Measurements from ENCODE around the gene RGS3. TPM values are rescaled to one million over a fixed set of nuclear protein-coding genes. Genes with fewer than 3 reads are reported as not detected.

Gene RGS3
- polyA plus RNA-seq, 1 of the 3 experiments (the other 2 are of a cell fraction): 50.6 TPM

DNA sequence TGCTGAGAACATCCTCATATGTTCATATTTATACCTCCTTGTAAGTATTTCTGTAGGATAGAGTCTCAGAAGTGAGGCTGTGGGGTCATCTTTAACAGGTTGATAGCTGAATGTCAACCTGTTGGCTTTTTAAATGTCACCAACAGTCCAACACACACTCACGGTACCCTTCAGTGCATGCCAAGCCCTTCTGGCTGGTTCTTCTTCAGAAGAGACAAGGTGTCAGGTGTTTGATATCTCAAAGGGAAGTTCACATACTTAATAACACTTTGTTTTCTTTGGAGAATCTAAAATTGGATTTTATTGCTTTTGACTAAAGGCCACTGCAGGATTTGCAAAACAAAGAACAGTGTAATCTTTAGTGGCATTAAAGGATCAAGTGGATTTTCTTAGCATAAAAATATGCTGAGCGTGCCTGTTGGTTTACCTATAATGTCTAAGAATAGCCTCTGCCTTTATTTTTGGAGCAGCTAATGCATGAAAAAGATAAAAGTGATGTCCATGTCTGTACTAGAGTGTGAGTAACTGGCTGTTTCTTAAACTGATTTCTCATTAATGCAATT lies 58.2 kb downstream of the RGS3 start:
- DNase-seq: no peak
- Histone ChIP-seq H3K79me2 (ENCODE audit: insufficient read depth) (no peaks in the 10 kb centered on the region), H3K9ac (no peak overlapping the region), H3F3A (replicated peaks; ENCODE audit: insufficient read depth) (no peaks in the 10 kb centered on the region), H3K36me3 (replicated peaks in 1 of 2; ENCODE audit: control insufficient read depth in 1 of 2, insufficient read depth in 2 of 2, low read length in 1 of 2) (no peaks in the 10 kb centered on the region), H3K4me2 (no peak overlapping the region), H3K9me3 (no peaks in the 10 kb centered on the region), H3K27ac (ENCODE audit: low read depth in 2 of 2, low read length in 1 of 2) (no peak overlapping the region), H2AFZ (ENCODE audit: low read depth) (no peak overlapping the region), H4K20me1 (ENCODE audit: insufficient read depth) (no peaks in the 10 kb centered on the region), H3K9me2 (no peaks in the 10 kb centered on the region), H3K4me3 (ENCODE audit: low read depth in 2 of 2, low read length in 1 of 2) (no peak overlapping the region), H3K4me1 (ENCODE audit: control insufficient read depth in 1 of 2, insufficient read depth in 2 of 2, low read depth in 1 of 2, low read length in 1 of 2) (peaks cover 9 to 10% of the 10 kb centered on the region in 2 experiments; a peak in 1 of 4 replicates), H3K27me3 (ENCODE audit: insufficient read depth) (no peaks in the 10 kb centered on the region)
- POLR2A ChIA-PET: no interaction called here
- WGBS (ENCODE audit: low lambda C conversion rate): 98% methylated on average over 2 of the region's 2 CpGs
- CTCF ChIA-PET: interaction anchor here (0.8 to 1.8 kb wide), 3 partner anchors 18 to 213 kb away, joined by 3 to 4 read pairs (median 3); no protein-coding TSS in a partner anchor
- no peak for TF ChIP-seq FOSL2 (IDR thresholded peaks at IDR 0.05; ENCODE audit: borderline replicate concordance, low read depth)
- no peak for TF ChIP-seq CHD2 (IDR thresholded peaks at IDR 0.05; ENCODE audit: low read length, partially characterized antibody)
- TF ChIP-seq GABPA (IDR thresholded peaks at IDR 0.05; ENCODE audit: low read depth): no peak

- 83% methylated on average over 1 of the region's 1 CpG for WGBS (ENCODE audit: low lambda C conversion rate)
These were observed 58.9 kb downstream of the RGS3 start for GRCh38 chr9:113522419-113522818.

More at GRCh38 chr9:113522419-113522818, 58.9 kb downstream of the RGS3 start:
- H3K9me2 ChIP-seq: no peaks in the 10 kb centered on the region
- no peaks in the 10 kb centered on the region for H3K27me3 ChIP-seq (ENCODE audit: insufficient read depth)
- H3K4me2 ChIP-seq: no peak overlapping the region
- no peak overlapping the region for H3K9ac ChIP-seq
- no peak overlapping the region for H2AFZ ChIP-seq (ENCODE audit: low read depth)
- H3K4me3 ChIP-seq (ENCODE audit: low read depth in 2 of 2, low read length in 1 of 2): no peak overlapping the region
- no peaks in the 10 kb centered on the region for H3K36me3 ChIP-seq (replicated peaks in 1 of 2; ENCODE audit: control insufficient read depth in 1 of 2, insufficient read depth in 2 of 2, low read length in 1 of 2)
- DNase-seq: no peak
- no peaks in the 10 kb centered on the region for H3F3A ChIP-seq (replicated peaks; ENCODE audit: insufficient read depth)
- peaks cover 9 to 10% of the 10 kb centered on the region in 2 experiments; a peak in 1 of 4 replicates for H3K4me1 ChIP-seq (ENCODE audit: control insufficient read depth in 1 of 2, insufficient read depth in 2 of 2, low read depth in 1 of 2, low read length in 1 of 2)
- H3K9me3 ChIP-seq: no peaks in the 10 kb centered on the region
- no peaks in the 10 kb centered on the region for H3K79me2 ChIP-seq (ENCODE audit: insufficient read depth)
- ChIA-PET POLR2A (no interaction called here), CTCF (interaction anchor here (0.8 to 1.8 kb wide), 5 partner anchors 8 to 214 kb away, joined by 3 to 5 read pairs (median 4); no protein-coding TSS in a partner anchor)
- no peak overlapping the region for H3K27ac ChIP-seq (ENCODE audit: low read depth in 2 of 2, low read length in 1 of 2)
- no peaks in the 10 kb centered on the region for H4K20me1 ChIP-seq (ENCODE audit: insufficient read depth)
- TF ChIP-seq USF1 (IDR thresholded peaks at IDR 0.05; ENCODE audit: borderline replicate concordance, low read depth): no peak
- no peak for TF ChIP-seq GATA2 (CRISPR knock-in tag; IDR thresholded peaks at IDR 0.05)
- TF ChIP-seq JUND (IDR thresholded peaks at IDR 0.05): no peak
- no peak for TF ChIP-seq TAF1 (IDR thresholded peaks at IDR 0.05; ENCODE audit: borderline replicate concordance, low read depth, low read length)
- TF ChIP-seq USF2 (IDR thresholded peaks at IDR 0.05; ENCODE audit: borderline replicate concordance, low read depth, low read length): no peak
- TF ChIP-seq IRF3 (IDR thresholded peaks at IDR 0.05; ENCODE audit: low read depth, low read length): no peak
- no peak for TF ChIP-seq GABPA (IDR thresholded peaks at IDR 0.05; ENCODE audit: low read depth)
- no peak for TF ChIP-seq SIN3A (IDR thresholded peaks at IDR 0.05; ENCODE audit: borderline replicate concordance, low read depth, low read length)
- no peak for TF ChIP-seq YY1 (IDR thresholded peaks at IDR 0.05; ENCODE audit: low read depth)
- TF ChIP-seq FOSL2 (IDR thresholded peaks at IDR 0.05; ENCODE audit: borderline replicate concordance, low read depth): no peak
- TF ChIP-seq, protein P1, sequence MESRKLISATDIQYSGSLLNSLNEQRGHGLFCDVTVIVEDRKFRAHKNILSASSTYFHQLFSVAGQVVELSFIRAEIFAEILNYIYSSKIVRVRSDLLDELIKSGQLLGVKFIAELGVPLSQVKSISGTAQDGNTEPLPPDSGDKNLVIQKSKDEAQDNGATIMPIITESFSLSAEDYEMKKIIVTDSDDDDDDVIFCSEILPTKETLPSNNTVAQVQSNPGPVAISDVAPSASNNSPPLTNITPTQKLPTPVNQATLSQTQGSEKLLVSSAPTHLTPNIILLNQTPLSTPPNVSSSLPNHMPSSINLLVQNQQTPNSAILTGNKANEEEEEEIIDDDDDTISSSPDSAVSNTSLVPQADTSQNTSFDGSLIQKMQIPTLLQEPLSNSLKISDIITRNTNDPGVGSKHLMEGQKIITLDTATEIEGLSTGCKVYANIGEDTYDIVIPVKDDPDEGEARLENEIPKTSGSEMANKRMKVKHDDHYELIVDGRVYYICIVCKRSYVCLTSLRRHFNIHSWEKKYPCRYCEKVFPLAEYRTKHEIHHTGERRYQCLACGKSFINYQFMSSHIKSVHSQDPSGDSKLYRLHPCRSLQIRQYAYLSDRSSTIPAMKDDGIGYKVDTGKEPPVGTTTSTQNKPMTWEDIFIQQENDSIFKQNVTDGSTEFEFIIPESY (IDR thresholded peaks at IDR 0.05; ENCODE audit: borderline replicate concordance, low read depth): no peak
- no peak for TF ChIP-seq ELF1 (IDR thresholded peaks at IDR 0.05)
